Thyroid gland (tissue), 4 donors: ENCODE data around the gene SOX13. TPM values are rescaled to one million over a fixed set of nuclear protein-coding genes. Genes with fewer than 3 reads are reported as not detected.

ENCODE experiments used
- DNase-seq, 2 donors: peaks; one replicate each; pipeline ENCODE4 v3.0.0-alpha.2; 2019
- H3K27ac ChIP-seq, 3 donors: fragments of 200-600 bp; sonication (generic); 1 replicate in 2 of 3; 2 replicates in 1 of 3; pipeline ENCODE4 v1.5.1; 2016 to 2019; ENCODE audit warnings: mild to moderate bottlenecking in 1 of 3, moderate library complexity in 1 of 3
- H3K27me3 ChIP-seq: fragments of 200-600 bp; sonication (generic); one replicate; pipeline ENCODE4 v1.5.1; 2019
- H3K36me3 ChIP-seq, 2 donors: fragments of 200-600 bp; sonication (generic); one replicate each; pipeline ENCODE4 v1.5.1; 2016 to 2019
- H3K4me1 ChIP-seq, 2 donors: fragments of 200-600 bp; sonication (generic); one replicate each; pipeline ENCODE4 v1.5.1; 2017 to 2019
- H3K4me3 ChIP-seq, 3 donors: fragments of 200-600 bp; sonication (generic); replicated peaks in 1 of 3; 1 replicate in 2 of 3; 2 replicates in 1 of 3; pipeline ENCODE4 v1.5.1; 2016; ENCODE audit warnings: mild to moderate bottlenecking in 1 of 3
- H3K9me3 ChIP-seq: fragments of 200-600 bp; sonication (generic); one replicate; pipeline ENCODE4 v1.5.1; 2017
- POLR2A ChIP-seq, 2 donors: fragments of 450-650 bp; IDR thresholded peaks; one replicate each; pipeline ENCODE4 v1.6.1; 2017; ENCODE audit warnings: antibody characterized with exemption in 2 of 2, mild to moderate bottlenecking in 2 of 2, moderate library complexity in 1 of 2
- WGBS, 2 donors: methylation state at CpG; one replicate each; pipeline ENCODE4 v1.1.5; 2017; 5-methylcytosine and 5-hydroxymethylcytosine counted together
- intact Hi-C: fragments of 100-400 bp; cut with DNase I; formaldehyde crosslinking; loops from one replicate; pipeline ENCODE4 v1.15.1; 2023
- total RNA-seq, 4 donors: library from RNA; depleted of rRNA; stranded (reverse); fragments of >200 nt; gene quantifications; one replicate each; pipeline ENCODE4 v1.2.3, GENCODE V29; 2016
- TF ChIP-seq, protein P1 (sequence below), 6 experiments: fragments of 200-600 bp in 3 of 6; fragments of 450-650 bp in 3 of 6; sonication (generic) in 3 of 6; IDR thresholded peaks; one replicate each; pipeline ENCODE4 v1.5.1; 2016 to 2019; ENCODE audit warnings: antibody characterized with exemption in 6 of 6, mild to moderate bottlenecking in 2 of 6, inconsistent platforms in 1 of 6, moderate library complexity in 1 of 6

SOX13 gene
- total RNA-seq, 4 donors from 2014 or later = 19.4 to 29.3 (median 20.8) TPM

DNA sequence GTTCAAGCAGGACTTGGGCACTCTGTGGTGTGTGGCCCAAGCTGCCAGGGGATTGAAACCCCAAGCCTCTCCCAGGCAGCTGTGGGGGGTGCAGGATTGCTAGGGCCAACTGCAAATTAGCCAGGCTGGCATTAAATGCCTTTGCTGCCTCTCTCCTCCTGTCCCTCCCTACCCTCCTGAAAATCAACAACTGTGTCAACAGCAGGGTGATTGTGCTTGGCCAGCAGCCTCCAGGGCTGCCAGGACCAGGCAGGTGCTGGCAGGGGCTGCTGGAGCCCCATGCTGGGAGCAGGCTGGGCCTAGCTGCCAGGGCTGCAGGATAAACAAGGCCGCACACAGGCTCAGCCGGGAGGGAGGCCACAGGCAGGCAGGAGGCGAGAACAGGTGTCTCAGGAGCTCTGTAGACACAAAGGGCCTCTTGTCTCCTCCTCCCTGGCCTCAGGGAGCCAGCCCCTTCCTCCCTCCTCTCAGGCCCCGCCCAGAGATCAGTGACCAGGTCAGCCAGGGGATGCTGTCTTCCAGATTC is 11.4 kb downstream of the SOX13 start:
- 8 to 20% methylated on average over 1 to 4 of the region's 4 CpGs for WGBS, 2 donors
- H3K9me3 ChIP-seq = no peaks in the 10 kb centered on the region
- peaks cover 77 to 97% of the 10 kb centered on the region in 2 donors for H3K4me1 ChIP-seq
- TF ChIP-seq POLR2A (IDR thresholded peaks at IDR 0.05) = peak in 1 of 2 donors; percentile 61
- TF ChIP-seq, protein P1, sequence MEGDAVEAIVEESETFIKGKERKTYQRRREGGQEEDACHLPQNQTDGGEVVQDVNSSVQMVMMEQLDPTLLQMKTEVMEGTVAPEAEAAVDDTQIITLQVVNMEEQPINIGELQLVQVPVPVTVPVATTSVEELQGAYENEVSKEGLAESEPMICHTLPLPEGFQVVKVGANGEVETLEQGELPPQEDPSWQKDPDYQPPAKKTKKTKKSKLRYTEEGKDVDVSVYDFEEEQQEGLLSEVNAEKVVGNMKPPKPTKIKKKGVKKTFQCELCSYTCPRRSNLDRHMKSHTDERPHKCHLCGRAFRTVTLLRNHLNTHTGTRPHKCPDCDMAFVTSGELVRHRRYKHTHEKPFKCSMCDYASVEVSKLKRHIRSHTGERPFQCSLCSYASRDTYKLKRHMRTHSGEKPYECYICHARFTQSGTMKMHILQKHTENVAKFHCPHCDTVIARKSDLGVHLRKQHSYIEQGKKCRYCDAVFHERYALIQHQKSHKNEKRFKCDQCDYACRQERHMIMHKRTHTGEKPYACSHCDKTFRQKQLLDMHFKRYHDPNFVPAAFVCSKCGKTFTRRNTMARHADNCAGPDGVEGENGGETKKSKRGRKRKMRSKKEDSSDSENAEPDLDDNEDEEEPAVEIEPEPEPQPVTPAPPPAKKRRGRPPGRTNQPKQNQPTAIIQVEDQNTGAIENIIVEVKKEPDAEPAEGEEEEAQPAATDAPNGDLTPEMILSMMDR (IDR thresholded peaks at IDR 0.05) = no peak
- intact Hi-C loops = no loop called here
- no peaks in the 10 kb centered on the region for H3K27me3 ChIP-seq
- peak overlapping the region; percentile 88 to 92 (median 92) for H3K27ac ChIP-seq
- no peaks in the 10 kb centered on the region for H3K36me3 ChIP-seq
- no peak overlapping the region for H3K4me3 ChIP-seq
- peak; percentile 96 for DNase-seq

DNA sequence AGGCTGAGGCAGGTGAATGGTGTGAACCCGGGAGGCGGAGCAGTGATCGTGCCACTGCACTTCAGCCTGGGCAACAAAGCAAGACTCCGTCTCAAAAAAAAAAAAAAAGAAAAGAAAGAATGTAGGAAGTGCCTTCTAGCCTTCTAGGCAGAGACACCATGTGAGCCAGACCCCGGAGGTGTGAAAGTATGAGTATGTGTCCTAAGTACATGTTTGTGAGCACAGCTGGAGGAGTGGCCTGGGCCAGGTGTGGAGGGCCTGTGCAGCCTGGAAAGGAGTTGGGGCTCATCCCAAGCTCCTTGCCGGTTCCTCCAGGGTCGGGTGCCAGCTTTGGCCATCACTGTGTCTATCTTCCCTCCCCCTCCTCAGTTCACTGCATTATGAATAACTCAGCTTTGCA is 13.0 kb downstream of the SOX13 start:
- Histone ChIP-seq H3K4me3 (no peak overlapping the region), H3K9me3 (no peaks in the 10 kb centered on the region), H3K27ac (peak overlapping the region; percentile 75 to 92 (median 88)), H3K36me3 (no peaks in the 10 kb centered on the region), H3K4me1 (peaks cover 73 to 95% of the 10 kb centered on the region in 2 donors), H3K27me3 (no peaks in the 10 kb centered on the region)
- DNase-seq = peak; percentile 23 to 49
- TF ChIP-seq, protein P1 (IDR thresholded peaks at IDR 0.05) = no peak
- intact Hi-C loops = loop anchor here (5.0 kb wide), 1 partner anchor 41 kb away; no protein-coding TSS in a partner anchor
- WGBS, 2 donors = 71 to 85% methylated on average over 7 of the region's 7 CpGs

- H3K4me1 ChIP-seq = peaks cover 58 to 95% of the 10 kb centered on the region in 2 donors
- no peak overlapping the region for H3K4me3 ChIP-seq
- DNase-seq = no peak
- no peaks in the 10 kb centered on the region for H3K36me3 ChIP-seq
- H3K9me3 ChIP-seq = no peaks in the 10 kb centered on the region
- intact Hi-C loops = loop anchor here (5.0 kb wide), 1 partner anchor 40 kb away; no protein-coding TSS in a partner anchor
- no peak for TF ChIP-seq POLR2A (IDR thresholded peaks at IDR 0.05)
- TF ChIP-seq, protein P1 (IDR thresholded peaks at IDR 0.05) = no peak
- WGBS, 2 donors = 97 to 98% methylated on average over 8 of the region's 8 CpGs
- H3K27me3 ChIP-seq = no peaks in the 10 kb centered on the region
- H3K27ac ChIP-seq = peak overlapping the region; percentile 57 to 92 (median 59)
These were observed 14.4 kb downstream of the SOX13 start for GRCh38 chr1:204087181-204087892.

GRCh38 chr1:204087893-204088528 is 15.1 kb downstream of the SOX13 start:
- DNase-seq = no peak
- no peaks in the 10 kb centered on the region for H3K27me3 ChIP-seq
- H3K4me3 ChIP-seq = no peak overlapping the region
- H3K27ac ChIP-seq = peak overlapping the region; percentile 57 to 92 (median 59)
- WGBS, 2 donors = 69 to 71% methylated on average over 7 of the region's 7 CpGs
- H3K4me1 ChIP-seq = peaks cover 53 to 92% of the 10 kb centered on the region in 2 donors
- TF ChIP-seq, protein P1 (IDR thresholded peaks at IDR 0.05) = no peak
- TF ChIP-seq POLR2A (IDR thresholded peaks at IDR 0.05) = no peak
- intact Hi-C loops = loop anchor here (5.0 kb wide), 1 partner anchor 39 kb away; no protein-coding TSS in a partner anchor
- no peaks in the 10 kb centered on the region for H3K9me3 ChIP-seq
- no peaks in the 10 kb centered on the region for H3K36me3 ChIP-seq
